NCI-H1092 (cell line): ENCODE measurements around the gene INO80E.
A peak's percentile ranks its signal among the peaks of the same experiment; 100 is the strongest.
"Not testable (repeated sequence)": the region's sequence is repeated elsewhere in the genome, so short reads cannot be mapped to it uniquely, and the experiment has no call there.

Experiments
- DNase-seq: peaks from one replicate; lab custom pipeline; 2025; lab: John Stamatoyannopoulos, UW

Gene INO80E, protein sequence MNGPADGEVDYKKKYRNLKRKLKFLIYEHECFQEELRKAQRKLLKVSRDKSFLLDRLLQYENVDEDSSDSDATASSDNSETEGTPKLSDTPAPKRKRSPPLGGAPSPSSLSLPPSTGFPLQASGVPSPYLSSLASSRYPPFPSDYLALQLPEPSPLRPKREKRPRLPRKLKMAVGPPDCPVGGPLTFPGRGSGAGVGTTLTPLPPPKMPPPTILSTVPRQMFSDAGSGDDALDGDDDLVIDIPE

DNA sequence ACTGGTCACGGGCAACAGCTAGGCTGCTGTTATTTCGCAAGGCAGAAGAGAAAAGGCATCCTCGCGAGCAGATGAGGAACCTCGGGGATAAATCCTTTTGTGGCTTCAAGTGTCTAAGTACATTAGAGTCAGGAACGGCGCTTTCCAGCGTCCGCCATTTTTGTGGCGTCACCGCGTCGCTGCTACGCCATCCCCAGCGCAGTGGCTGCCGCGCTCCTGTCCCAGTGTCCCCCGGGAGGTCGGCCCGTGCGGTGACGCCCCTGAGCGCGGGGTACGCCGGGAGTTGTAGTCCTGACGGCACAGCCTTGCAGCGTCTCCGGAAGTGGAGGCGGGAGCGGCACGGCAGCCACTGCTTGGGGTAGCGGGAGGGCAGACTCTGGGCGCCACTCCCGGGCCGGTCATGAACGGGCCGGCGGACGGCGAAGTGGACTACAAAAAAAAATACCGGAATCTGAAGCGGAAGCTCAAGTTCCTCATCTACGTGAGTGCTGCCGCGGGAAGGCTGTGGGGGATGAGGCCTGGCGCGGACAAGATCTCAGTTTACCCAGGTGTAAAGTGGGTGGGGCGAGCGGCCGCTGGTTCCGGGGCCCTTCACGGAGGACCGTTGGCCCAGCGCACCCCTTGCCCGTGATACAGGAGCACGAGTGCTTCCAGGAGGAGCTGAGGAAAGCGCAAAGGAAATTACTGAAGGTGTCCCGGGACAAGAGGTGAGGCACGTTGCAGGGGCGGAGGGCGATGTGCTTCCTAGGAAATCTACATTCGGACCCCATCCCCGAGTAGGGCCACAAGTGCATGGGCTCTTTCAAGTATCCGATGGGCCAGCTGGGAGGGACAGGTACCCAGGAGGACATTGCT is at the start of gene INO80E:
Gene INO80E (plus strand): TSS at position 331 of the 855 bp plus-strand sequence. CDS start 70 bp downstream, at position 401.
- peak; percentile 95 for DNase-seq

DNA sequence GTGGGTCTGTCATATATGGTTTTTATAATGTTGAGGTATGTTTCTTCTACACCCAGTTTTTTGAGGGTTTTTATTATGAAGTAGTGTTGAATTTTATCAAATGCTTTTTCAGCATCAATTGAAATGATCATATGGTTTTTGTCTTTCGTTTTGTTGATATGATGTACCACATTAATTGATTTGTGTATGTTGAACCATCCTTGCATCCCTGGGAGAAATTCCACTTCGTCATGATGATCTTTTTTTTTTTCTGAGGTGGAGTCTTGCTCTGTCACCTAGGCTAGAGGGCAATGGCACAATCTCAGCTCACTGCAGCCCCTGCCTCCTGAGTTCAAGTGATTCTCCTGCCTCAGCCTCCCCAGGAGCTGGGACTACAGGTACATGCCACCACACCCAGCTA is 48.1 kb upstream of the INO80E start:
- DNase-seq: no peak

DNA sequence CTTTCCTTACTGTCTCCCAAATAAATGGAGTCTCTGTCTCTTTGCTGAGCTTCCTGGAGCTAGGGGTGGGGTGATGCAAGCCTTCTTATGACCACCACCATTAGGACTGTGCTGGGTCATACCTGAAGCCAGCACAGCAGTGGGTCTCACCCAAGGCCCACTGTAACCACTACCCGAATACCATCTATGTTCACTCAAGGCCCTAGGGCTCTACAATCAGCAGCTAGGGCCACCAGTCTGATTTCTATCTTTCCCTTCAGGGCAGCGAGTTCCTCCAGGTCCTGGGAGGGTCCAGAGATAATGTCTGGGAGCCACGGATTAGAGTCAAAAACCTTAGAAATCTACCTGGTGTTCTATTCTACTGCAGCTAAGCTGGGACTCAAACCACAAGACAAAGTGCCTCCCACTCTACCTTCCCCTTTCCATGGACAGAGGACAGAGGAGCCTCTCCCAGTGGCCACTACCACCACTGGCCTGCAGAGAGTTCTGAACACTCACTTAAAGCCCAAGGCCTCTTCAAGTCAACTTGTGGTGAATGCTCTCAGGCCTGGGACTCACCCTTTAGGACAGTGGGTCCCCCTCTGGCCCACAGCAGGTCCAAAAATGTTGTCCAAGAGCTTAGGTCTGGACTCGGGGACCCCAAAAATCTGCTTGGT is 45.1 kb upstream of the INO80E start:
- DNase-seq: no peak

DNA sequence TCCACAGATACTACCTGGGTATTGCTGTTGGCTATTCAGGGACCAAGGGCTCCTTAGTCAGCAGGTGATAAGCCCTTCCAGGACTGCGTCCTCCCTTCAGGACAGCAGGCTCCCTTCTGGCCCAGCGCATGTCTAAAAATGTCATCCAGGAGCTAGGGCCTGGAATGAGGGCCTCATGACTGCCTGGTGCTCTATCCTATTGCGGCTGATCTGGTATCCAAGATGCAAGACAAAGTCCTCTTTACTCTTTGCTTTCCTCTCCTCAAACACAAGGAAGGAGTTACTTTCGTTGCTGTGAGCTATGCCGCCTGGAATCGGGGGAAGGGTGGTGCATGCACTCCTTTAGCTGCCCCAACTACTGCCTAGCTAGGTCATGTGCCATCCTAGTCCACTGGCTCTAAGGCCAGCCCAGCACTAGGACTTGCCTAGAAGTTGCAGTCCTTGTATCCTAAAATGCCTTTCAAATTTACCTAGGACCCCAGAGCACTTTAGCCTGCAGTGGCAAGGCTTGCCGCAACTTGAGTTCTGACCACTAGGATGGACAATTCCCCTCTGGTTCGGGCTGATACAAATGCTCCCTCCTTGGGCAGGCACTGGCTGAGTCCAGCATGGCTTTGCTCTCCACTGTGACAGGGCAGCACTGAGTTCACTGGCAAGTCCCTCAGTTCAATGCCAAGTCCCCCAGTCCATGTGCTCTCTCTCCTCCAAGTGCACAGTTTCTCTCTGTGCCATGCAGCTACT is 44.2 kb upstream of the INO80E start:
- no peak for DNase-seq

DNA sequence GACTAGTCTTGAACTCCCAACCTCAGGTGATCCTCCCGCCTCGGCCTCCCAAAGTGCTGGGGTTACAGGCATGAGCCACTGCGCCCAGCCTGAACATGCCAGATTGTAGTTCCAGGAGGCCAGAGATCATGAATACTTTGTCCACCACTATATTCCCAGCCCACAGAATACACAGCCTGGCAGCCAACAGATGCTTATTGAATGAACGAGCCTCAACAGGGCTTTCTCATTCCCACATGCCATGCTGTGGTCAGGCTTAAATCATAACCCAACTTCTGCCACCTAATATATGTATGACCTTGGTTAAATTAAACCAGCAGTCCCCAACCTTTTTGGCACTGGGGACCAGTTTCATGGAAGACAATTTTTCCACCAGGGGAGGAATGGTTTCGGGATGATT is 37.3 kb upstream of the INO80E start:
- DNase-seq: no peak

DNA sequence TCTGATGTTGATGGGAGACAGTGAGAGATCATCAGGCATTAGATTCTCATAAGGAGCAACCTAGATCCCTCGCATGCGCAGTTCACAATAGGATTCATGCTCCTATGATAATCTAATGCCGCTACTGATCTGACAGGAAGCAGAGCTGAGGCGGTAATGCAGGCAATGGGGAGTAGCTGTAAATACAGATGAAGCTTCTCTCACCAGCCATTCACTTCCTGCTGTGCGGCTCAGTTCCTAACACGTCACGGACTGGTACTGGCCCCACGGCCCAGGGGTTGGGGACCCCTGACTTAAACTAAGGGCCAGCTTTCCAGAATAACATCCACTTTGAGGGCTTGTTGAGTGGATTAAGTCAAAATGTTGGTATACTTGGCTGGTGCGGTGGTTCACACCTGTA is 36.7 kb upstream of the INO80E start:
- no peak for DNase-seq

DNA sequence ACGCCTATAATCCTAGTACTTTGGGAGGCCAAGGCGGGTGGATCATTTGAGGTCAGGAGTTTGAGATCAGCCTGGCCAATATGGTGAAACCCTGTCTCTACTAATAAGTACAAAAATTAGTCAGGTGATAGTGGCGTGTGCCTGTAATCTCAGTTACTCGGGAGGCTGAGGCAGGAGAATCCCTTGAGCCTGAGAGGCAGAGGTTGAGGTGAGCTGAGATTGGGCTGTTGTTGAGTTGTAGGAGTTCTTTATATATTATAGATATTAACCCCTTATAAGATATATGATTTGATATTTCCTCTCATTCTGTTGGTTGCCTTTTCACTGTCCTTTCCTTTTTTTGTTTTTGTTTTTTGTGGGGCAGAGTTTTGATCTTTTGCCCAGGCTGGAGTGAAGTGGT is 36.2 kb upstream of the INO80E start:
- DNase-seq: not testable (repeated sequence)

DNA sequence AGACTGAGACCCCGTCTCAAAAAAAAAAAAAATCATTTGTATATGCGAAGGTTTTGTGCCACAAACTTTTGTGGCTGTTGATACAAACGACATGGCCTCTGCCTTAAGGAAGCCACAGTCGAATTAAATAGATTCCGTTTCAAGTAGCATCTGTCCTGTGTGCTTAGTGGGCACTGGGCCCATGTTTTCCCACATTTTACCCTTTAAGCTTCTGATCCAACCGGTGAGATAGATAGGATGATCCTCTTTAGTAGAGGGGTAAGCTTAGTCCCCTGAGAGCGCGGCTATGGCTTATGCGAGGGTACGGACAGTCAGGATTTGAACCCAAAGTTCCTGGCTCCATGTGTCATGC is 34.9 kb upstream of the INO80E start:
- DNase-seq: no peak

DNA sequence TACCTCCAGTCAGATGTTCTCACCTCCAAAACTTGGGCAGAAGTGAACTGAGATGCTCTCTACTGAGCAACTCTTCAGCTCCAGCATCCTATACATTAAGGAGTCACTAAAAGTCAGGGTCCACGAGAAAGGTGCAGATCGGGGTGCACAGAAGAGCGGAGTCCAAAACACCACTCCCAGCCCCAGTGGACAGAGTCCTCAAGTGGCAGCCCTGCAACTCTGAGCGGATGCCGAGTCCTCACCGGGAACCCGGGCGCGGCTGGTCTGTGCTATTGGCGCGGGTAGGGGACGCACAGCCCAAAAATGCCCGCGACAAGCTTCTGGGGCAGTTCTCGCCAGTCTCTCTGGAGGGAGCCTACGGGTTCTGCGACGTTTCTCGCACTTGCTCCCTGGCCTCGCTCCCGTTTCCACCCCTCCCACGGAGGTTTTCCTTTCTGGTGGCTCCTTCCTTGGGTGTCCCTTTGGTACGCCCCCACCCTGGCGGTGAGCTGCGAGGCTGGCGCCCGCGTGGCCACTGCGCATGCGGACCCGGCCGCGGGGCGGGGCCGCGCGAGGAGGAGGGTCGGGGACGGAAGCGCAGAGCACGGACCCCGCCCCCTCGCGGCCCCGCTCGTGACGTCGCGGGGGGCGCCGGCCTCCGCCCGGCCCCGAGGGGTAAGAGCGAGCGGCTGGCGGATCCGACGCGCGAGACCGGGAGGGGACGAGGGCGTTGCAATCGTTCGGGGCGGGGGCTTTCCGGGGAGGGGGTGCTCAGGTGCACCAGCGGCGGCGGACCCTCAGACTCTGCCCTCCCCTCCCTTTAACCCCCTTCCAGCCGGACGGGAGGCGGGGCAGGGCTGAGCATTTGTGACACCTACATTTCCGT is 34.3 kb upstream of the INO80E start, which contains the start of gene TMEM219:
Gene TMEM219 (plus strand): TSS at position 601 of the 865 bp plus-strand sequence. CDS start 1,065 bp downstream, outside the sequence.
- DNase-seq: peak; percentile 84

DNA sequence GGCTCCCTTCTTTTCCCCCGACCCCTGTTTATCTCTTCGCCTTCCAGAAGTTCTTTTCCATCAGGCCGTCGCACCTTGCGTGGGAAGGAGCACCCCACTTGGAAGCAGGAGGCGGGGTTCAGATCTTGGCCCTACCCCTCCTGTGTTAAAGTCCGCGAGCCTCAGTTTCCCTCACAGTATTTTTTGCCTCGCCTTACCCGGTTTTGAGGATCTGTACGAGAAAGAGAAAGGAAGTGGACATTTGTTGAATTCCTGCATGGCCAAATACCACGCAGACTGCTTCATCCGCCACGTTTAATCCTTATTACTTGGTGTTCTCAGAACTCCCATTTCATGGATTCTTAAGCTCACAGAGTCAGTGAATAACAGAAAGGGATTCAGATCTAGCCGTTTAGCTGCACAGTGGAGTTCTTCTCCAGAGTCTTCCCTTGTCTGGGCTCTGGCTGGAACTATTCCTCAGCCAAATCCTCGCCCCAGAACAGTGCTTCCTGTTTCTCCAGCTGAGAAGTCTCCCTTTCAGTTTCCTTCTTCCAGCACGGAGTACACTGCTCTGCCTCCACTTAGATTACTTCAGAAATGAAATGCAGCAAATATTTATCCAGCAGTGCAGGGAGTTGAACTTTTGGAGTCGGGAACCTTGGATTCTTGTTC is 33.6 kb upstream of the INO80E start:
- no peak for DNase-seq

DNA sequence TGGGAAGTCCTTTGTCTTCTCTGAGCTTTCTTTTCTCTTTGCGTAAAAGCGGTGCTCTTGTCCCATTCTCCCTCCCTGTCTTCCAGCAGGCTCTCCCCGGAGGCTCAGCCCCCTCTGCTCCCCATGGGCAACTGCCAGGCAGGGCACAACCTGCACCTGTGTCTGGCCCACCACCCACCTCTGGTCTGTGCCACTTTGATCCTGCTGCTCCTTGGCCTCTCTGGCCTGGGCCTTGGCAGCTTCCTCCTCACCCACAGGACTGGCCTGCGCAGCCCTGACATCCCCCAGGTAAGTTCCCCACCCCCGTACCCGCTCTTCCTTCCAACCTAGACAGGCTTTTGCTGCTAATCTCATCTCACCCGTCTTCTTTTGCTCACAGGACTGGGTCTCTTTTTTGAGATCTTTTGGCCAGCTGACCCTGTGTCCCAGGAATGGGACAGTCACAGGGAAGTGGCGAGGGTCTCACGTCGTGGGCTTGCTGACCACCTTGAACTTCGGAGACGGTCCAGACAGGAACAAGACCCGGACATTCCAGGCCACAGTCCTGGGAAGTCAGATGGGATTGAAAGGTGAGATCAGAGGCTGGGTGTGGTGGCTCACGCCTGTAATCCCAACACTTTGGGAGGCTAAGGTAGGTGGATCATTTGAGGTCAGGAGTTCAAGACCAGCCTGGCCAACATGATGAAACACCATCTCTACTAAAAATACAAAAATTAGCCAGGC is 32.9 kb upstream of the INO80E start:
- DNase-seq: no peak

DNA sequence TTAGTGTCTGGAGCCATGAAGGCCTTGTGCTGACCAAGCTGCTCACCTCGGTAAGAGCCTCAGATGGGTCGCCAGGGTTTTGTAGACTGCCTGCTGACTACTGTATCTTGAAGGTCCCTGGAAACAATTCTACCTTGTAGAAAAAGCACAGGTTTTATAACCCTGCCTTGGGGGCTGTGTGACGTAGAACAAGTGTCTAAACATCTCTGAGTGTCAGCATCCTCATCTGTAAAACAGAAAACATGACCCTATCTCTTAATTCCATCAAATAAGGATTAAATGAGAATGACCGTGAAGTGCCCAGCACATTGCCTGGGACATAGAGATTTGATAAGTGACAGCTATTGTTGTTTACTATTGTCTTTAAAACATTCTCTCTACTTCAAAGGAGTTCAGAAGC is 27.8 kb upstream of the INO80E start:
- no peak for DNase-seq

DNA sequence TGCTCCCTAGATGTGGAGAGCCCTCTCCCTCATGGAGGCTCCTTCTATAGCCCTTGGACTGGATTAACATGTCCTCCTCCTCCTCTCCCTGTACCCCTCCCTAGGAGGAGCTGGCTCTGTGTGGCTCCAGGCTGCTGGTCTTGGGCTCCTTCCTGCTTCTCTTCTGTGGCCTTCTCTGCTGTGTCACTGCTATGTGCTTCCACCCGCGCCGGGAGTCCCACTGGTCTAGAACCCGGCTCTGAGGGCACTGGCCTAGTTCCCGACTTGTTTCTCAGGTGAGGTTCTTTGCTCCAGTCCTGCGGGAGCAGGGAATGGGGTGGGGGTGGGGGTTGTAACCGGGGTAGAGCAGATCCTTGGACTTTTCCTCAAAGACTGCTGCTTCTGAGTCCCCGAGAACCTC is 24.7 kb upstream of the INO80E start:
- no peak for DNase-seq

DNA sequence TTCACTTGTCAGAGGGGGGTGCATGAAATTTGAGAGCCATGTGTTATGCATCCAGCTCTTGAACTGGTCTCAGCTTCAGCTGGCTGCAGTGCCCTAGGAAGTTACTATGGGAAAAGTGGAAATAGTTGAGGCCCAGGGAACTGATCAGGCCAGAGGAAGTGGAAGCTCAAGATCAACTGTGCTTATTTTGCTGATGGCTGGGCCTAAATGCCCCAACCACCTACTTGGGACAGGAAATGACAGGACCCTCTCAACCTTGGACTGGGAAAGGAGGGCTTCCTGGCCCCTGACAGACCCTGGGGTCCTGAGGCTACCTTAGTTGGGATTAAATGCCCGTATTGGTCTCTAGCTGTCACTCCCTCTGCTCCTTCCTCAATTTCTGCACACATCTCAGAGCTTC is 23.5 kb upstream of the INO80E start:
- DNase-seq: no peak

DNA sequence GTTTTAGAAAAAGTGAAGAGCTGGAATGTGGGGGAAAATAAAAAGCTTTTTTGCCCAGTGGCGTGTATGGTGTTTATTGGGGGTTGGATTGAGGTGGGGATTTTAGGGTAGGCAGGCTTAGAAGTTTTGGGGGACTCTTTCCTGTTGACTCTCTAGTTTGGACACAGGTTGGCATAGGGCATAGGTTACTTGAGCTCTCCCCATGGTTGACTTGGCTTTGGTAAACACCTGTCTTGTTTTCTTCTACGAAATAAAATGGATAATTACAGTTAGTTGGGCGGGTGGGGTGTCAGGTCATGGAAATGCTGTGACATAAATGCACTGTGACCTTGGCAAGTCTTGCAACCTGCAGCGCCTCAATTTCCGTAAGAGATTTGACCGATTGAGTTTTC is 23.1 kb upstream of the INO80E start:
- no peak for DNase-seq

DNA sequence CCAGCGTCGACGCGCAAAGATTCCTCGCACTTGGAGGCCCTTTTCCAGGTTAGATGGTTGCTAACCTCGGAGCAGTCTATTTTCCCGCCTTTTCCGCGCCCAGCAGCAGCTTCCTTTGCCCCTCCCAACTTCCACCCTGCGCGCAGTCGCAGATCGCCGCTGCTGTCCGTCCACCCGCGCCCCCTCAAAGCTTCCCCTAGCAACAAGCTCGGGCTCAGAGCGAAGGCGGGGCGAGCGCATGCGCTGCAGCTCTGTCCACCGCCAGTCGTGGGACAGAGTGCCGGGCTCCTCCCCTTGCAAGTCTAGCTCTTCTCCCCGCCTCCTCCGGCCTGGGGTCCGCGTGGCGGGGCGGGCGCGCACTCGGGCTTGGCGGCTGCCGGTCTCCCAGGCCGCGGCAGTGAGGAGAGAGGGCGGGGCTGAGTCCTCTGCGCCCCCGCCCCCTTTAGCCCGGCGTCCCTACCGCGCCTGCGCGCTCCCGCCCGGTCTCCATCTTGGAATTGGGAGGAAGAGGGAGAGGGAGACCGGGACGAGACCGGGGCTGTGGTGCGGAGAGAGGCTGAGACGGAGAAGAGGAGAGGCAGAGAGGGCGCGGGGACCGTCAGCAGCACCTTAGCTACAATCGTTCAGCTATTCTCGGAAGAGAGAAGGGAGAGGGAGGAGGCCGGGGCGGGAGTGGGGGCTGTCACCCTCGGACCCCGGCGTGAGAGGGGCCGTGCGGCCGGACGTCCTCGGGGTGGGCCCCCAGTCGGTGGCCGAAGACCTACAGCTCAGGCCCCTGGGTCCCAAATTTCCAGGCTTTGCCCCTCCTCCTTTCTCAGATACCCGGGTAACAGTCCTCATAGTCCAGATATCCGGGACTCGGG is 22.4 kb upstream of the INO80E start, which contains the start of gene TAOK2:
Gene TAOK2 (plus strand): TSS at position 485 of the 863 bp plus-strand sequence. CDS start 3,905 bp downstream, outside the sequence.
- DNase-seq: peak; percentile 98

DNA sequence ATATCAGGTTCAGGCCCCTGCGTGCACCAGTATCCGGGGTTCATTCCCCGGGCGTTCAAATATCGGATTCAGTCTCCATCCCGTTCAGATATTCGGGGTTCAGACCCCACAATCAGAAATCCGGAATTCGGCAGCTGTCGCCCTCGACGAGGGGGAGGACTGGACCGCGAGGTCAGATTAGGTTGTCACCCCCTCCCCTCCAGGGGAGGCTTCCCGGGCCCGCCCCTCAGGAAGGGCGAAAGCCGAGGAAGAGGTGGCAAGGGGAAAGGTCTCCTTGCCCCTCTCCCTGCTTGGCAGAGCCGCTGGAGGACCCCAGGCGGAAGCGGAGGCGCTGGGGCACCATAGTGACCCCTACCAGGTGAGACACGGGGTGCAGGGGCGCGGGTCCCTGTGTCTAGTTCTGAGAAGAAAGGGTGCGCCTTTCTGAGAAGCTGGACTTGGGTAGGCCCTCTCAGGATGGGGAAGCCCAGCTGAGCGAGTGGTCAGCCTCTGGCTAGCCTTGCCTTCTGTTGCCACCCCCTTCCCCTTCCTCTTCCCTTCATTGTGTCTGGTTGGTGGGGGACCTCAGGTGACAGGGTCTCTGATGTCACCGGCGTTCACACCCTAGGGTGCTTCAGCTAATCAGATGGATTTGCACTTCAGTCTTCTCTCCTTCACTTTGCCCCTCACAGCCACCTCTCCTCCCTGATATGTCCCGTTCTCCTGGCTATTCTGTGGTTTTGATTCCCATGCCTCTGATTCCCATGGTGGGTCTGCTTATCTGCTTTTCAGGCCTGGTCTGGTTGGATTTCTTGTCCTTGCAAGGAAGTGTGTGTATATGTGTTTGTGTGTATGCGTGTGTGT is 21.5 kb upstream of the INO80E start:
- DNase-seq: no peak

DNA sequence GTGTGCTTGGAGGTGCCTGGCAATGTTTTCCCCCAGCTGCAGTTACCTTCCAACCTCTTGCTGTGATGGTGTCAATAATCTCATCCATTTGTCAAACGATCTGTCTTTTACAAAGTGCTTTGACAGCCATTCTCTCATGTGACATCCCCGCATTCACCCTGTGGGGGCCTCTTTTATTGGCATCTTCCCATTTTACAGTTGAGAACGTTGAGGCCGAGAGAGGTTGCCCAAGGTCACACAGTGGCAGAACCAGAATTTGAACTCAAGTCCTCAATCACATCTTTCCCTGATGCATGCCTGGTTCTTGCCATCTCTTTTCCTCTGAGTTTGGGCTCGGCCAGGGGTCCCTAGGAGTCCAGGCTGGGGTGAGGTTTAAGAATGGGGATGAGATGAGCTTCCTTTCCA is 20.9 kb upstream of the INO80E start:
- DNase-seq: no peak
